Tibial nerve (tissue), 4 donors: ENCODE data around the gene ZNF385D.

Source experiments
- EP300 ChIP-seq, 2 donors: sonication (generic); formaldehyde crosslinking; IDR thresholded peaks; one replicate each; pipeline ENCODE4 v1.6.1; 2017; ENCODE audit warnings: antibody characterized with exemption in 2 of 2, mild to moderate bottlenecking in 1 of 2
- POLR2A ChIP-seq, 2 donors: fragments of 450-650 bp; IDR thresholded peaks; one replicate each; pipeline ENCODE4 v1.6.1; 2017; ENCODE audit warnings: antibody characterized with exemption in 2 of 2, mild to moderate bottlenecking in 2 of 2, moderate library complexity in 2 of 2
- TF ChIP-seq, protein P1 (sequence below), 5 experiments: fragments of 200-600 bp in 3 of 5; fragments of 450-650 bp in 2 of 5; sonication (generic) in 3 of 5; IDR thresholded peaks; one replicate each; pipeline ENCODE4 v1.5.1; 2016 to 2019; ENCODE audit warnings: antibody characterized with exemption in 5 of 5, mild to moderate bottlenecking in 3 of 5, moderate library complexity in 2 of 5

DNA sequence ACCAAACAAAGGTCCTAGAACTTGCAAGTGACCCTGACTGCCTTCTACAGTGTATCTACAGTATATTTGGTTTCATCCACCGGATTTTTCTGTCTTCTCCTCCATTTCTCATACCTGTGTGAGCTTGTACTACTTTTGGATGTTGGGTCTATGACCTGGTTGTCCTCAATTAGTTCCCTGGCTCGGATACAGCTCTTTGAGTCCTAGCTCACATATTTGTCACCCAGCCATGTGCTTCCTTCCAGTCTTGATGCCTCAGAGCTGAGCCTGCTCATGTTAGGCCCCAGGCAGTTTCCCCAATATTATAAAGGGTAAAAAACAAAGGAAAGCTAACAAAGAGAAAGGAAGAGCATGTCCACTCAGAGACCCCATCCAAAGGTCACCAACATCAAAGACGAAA lies 28.2 kb downstream of the ZNF385D start:
- TF ChIP-seq, protein P1, sequence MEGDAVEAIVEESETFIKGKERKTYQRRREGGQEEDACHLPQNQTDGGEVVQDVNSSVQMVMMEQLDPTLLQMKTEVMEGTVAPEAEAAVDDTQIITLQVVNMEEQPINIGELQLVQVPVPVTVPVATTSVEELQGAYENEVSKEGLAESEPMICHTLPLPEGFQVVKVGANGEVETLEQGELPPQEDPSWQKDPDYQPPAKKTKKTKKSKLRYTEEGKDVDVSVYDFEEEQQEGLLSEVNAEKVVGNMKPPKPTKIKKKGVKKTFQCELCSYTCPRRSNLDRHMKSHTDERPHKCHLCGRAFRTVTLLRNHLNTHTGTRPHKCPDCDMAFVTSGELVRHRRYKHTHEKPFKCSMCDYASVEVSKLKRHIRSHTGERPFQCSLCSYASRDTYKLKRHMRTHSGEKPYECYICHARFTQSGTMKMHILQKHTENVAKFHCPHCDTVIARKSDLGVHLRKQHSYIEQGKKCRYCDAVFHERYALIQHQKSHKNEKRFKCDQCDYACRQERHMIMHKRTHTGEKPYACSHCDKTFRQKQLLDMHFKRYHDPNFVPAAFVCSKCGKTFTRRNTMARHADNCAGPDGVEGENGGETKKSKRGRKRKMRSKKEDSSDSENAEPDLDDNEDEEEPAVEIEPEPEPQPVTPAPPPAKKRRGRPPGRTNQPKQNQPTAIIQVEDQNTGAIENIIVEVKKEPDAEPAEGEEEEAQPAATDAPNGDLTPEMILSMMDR (IDR thresholded peaks at IDR 0.05): no peak
- TF ChIP-seq POLR2A (IDR thresholded peaks at IDR 0.05) (no peak), EP300 (IDR thresholded peaks at IDR 0.05) (no peak)
